Heart right ventricle (tissue), 16 donors: ENCODE results near the gene ATP5IF1. TPM values are rescaled to one million over a fixed set of nuclear protein-coding genes. Genes with fewer than 3 reads are reported as not detected.

Experiments
- ATAC-seq, 8 donors: fragments of 200-7000 bp; cut with Tn5 transposase; one replicate each; pipeline ENCODE4 v1.9.1; 2020; ENCODE audit warnings: mild to moderate bottlenecking in 8 of 8, moderate library complexity in 8 of 8, moderate number of reproducible peaks in 1 of 8
- DNase-seq, 2 donors: peaks; one replicate each; pipeline ENCODE4 v3.0.0-alpha.2; 2020
- H3K27ac ChIP-seq, 10 donors: fragments of 200-600 bp; sonication (generic) in 2 of 10; one replicate each; pipeline versions ENCODE4 v1.5.0 to v1.8.0; 2020 to 2022; ENCODE audit warnings: mild to moderate bottlenecking in 3 of 10
- H3K27me3 ChIP-seq, 7 donors: fragments of 200-600 bp; one replicate each; pipeline ENCODE4 v1.8.0; 2021 to 2022; ENCODE audit warnings: mild to moderate bottlenecking in 2 of 7
- H3K36me3 ChIP-seq, 9 donors: fragments of 200-600 bp; sonication (generic) in 1 of 9; one replicate each; pipeline versions ENCODE4 v1.5.0 to v1.8.0; 2020 to 2022; ENCODE audit warnings: mild to moderate bottlenecking in 2 of 9
- H3K4me1 ChIP-seq, 9 donors: fragments of 200-600 bp; sonication (generic) in 1 of 9; one replicate each; pipeline versions ENCODE4 v1.5.0 to v1.8.0; 2020 to 2022; ENCODE audit warnings: mild to moderate bottlenecking in 4 of 9
- H3K4me3 ChIP-seq, 10 donors: fragments of 200-600 bp; sonication (generic) in 2 of 10; one replicate each; pipeline versions ENCODE4 v1.5.0 to v1.8.0; 2020 to 2022; ENCODE audit warnings: mild to moderate bottlenecking in 7 of 10, moderate library complexity in 2 of 10
- H3K9me3 ChIP-seq, 11 donors: fragments of 200-600 bp in 10 of 11; sonication (generic) in 2 of 11; one replicate each; pipeline versions ENCODE4 v1.5.0 to v1.8.0; 2013 to 2022; ENCODE audit warnings: mild to moderate bottlenecking in 2 of 11, control low read depth in 1 of 11, moderate library complexity in 1 of 11
- WGBS, 2 donors: extraction: QIAGEN DNeasy Blood & Tissue Kit; methylation state at CpG; one replicate each; pipeline ENCODE4 v1.1.7; 2013; ENCODE audit warnings: inconsistent platforms in 1 of 2; 5-methylcytosine and 5-hydroxymethylcytosine counted together
- intact Hi-C, 10 donors: fragments of 100-400 bp; cut with DNase I; formaldehyde crosslinking; loops; one replicate each; pipeline versions ENCODE4 v1.11.1 to v1.14.2; 2022
- polyA plus RNA-seq, 2 donors: library from polyadenylated mRNA; stranded (reverse); fragments of 200-250 nt; gene quantifications; one replicate each; pipeline ENCODE4 v1.2.3, GENCODE V29; 2013
- total RNA-seq, 10 donors: library from RNA; stranded (reverse); fragmentation: NEBNext Ultra II Directional in 3 of 10; extraction: Animal tissue kit (Norgen Biotek cat#: 25700) in 3 of 10; gene quantifications; one replicate each; pipeline versions ENCODE4 v1.2.1 to v1.2.4, GENCODE V29; 2021 to 2023
- TF ChIP-seq, protein P1 (sequence below), 9 donors: fragments of 200-600 bp; sonication (generic) in 2 of 9; IDR thresholded peaks; one replicate each; pipeline versions ENCODE4 v1.5.0 to v1.8.0; 2021 to 2022; ENCODE audit warnings: antibody characterized with exemption in 9 of 9, mild to moderate bottlenecking in 5 of 9, moderate library complexity in 1 of 9
- donor health status: Arrhythmogenic right ventricular cardiomyopathy.
- donor health status: ischemic (EF 13 %, LVEDD 7.1; RV severe dilation, severe dysfunction).
- donor health status: healthy with polysubstance abuse.
- donor health status: DM: no; HTN: yes; CAD: no.
- donor health status: DM: no; HTN: no; CAD: no.
- donor health status: ischemic (EF 25% LVEDD 6.9; RV normal size, moderate dysfunction).
- donor health status: ischemic (EF 25% LVEDD 5.7; RV mildly dilated, moderate dysfunction).
- donor health status: healthy.
- donor health status: DM: yes; HTN: yes; CAD: no.
- donor health status: Ischemic cardiomyopathy.
- donor health status: ischemic (EF 35%, LVEDD 5.7; RV mildly dilated, moderate dysfunction).
- donor health status: nonischemic (EF 11% LVEDD 7.7; RV severe dilation, severe dysfunction).
- donor health status: DM: yes; HTN: yes; CAD: no.
- donor health status: PGD.
- donor health status: ischemic (EF 29% LVEDD 5.4; RV normal size, mild dysfunction).
- donor health status: nonischemic (EF 23%, LVEDD 6.1; RV moderate dilation, normal function).

Gene ATP5IF1
- total and polyA plus RNA-seq, 12 donors: 255 to 3,942 (median 420) TPM

DNA sequence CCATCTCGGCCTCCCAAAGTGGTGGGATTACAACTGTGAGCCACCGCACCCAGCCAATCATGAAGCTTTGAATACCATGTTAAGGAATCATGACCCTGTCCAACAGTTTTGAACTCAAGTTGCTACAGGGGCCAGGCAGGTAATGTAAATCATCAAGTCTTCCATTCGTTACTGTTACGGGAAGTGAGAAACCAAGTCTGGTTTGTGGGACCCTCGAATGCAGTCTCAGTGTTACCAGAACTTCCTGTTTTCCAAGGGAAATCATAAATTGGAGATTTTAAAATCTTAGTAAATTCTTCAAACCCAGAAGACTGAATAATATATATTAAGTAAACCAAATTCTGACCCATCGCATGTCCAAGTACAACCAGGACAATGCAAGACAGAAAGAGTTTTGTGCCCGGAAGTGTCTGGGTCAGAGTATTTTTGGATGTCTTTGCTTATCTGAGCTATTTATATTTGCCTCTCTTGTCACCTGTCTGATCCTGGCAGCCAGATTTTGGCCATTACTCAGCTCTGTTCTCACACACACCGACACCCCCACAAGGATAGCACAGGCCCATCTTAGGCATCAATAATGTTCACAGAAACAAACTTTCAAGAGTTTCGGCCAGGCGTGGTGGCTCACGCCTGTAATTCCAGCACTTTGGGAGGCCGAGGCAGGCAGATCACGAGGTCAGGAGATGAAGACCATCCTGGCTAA, 8.8 kb downstream of the ATP5IF1 start:
- no peaks in the 10 kb centered on the region for H3K27me3 ChIP-seq
- peak overlapping the region; percentile 53 to 92 (median 82) for H3K27ac ChIP-seq
- no peaks in the 10 kb centered on the region for H3K9me3 ChIP-seq
- TF ChIP-seq, protein P1, sequence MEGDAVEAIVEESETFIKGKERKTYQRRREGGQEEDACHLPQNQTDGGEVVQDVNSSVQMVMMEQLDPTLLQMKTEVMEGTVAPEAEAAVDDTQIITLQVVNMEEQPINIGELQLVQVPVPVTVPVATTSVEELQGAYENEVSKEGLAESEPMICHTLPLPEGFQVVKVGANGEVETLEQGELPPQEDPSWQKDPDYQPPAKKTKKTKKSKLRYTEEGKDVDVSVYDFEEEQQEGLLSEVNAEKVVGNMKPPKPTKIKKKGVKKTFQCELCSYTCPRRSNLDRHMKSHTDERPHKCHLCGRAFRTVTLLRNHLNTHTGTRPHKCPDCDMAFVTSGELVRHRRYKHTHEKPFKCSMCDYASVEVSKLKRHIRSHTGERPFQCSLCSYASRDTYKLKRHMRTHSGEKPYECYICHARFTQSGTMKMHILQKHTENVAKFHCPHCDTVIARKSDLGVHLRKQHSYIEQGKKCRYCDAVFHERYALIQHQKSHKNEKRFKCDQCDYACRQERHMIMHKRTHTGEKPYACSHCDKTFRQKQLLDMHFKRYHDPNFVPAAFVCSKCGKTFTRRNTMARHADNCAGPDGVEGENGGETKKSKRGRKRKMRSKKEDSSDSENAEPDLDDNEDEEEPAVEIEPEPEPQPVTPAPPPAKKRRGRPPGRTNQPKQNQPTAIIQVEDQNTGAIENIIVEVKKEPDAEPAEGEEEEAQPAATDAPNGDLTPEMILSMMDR (IDR thresholded peaks at IDR 0.05): no peak
- peak in 1 of 2 donors; percentile 49 for DNase-seq
- H3K36me3 ChIP-seq: peaks cover 0 to 10% (median 0%) of the 10 kb centered on the region in 9 donors
- peaks cover 15 to 75% (median 21%) of the 10 kb centered on the region in 9 donors for H3K4me1 ChIP-seq
- H3K4me3 ChIP-seq: peak overlapping the region in 1 of 10 donors; percentile 2
- intact Hi-C loops: loop anchor here in 4 of 10 donors (5.0 to 10.0 kb wide), 4 partner anchors 88 to 400 kb away; partner anchors contain the start of genes RCC1 (in 3 of the 4), RNU11 (in 1 of the 4) and TAF12 (in 1 of the 4)
- 63 to 74% methylated on average over 13 of the region's 13 CpGs for WGBS, 2 donors
- peak in 5 of 8 donors; percentile 10 to 53 (median 39) for ATAC-seq

DNA sequence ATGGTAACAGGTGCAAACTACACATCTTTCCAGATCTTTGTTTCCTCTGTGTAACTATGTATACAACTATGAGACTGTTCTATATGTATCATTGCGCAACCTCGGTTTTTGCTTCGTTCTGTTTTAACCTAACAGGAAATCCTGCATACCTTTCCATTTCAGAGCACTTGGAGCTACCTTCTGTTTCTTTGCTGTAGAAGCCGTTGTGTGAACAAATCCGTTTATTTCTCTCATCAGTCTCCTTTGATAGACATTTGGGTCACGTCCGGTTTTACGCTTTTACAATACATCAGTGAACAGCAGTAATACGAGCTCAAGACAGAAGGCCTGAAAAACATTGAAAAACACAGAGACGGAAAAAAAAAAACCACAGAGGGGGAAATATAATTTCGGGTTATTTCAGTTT, 10.5 kb downstream of the ATP5IF1 start:
- WGBS, 2 donors: 43 to 49% methylated on average over 11 of the region's 11 CpGs

DNA sequence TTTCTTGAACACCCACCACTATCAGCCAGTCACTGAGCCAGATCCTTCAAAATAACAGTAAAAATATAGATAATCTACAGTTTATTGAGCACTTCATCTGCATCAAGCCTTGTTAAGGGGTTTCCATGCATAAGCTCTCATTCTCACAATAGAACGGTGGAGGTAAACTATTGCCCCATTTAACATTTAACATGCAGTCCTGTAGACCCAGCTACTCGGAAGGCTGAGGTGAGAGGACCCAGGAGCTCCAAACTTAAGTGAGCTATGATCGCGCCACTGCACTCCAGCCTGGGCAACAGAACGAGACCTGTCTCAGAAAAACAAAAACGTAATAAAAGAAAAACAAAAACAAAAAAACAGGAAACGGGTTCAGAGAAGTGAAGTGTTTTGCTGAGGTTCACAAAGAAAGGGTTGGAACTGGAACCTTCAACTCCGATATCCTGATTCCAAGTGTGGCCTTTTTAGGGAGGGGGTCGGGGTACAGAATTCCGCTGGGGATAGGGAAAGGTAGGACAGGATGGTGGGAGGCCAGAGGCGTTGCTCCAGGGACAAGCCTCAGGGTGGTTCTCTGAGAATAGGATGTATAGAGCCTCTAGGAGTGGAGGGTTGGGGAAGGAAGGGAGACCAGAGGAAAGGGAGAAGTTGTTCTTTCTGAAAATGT, 11.8 kb downstream of the ATP5IF1 start:
- no peak for DNase-seq
- 58 to 60% methylated on average over 11 of the region's 11 CpGs for WGBS, 2 donors
- Histone ChIP-seq H3K27me3 (no peaks in the 10 kb centered on the region), H3K4me1 (peaks cover 15 to 76% (median 23%) of the 10 kb centered on the region in 9 donors), H3K27ac (peak overlapping the region; percentile 76 to 92 (median 86)), H3K4me3 (peak overlapping the region in 8 of 10 donors; percentile 19 to 71 (median 58)), H3K36me3 (peaks cover 0 to 6% (median 0%) of the 10 kb centered on the region in 9 donors), H3K9me3 (no peaks in the 10 kb centered on the region)
- intact Hi-C loops: loop anchor here in 4 of 10 donors (1.0 to 10.0 kb wide), 8 partner anchors 81 to 397 kb away; partner anchors contain the start of genes RCC1 (in 3 of the 4), MED18 (in 1 of the 4), PHACTR4 (in 1 of the 4) and RNU11 (in 1 of the 4)
- TF ChIP-seq, protein P1 (IDR thresholded peaks at IDR 0.05): no peak
- ATAC-seq: peak in 3 of 8 donors; percentile 0 to 9 (median 1)

More for the DNA sequence above, 10.5 kb downstream of the ATP5IF1 start:
- Histone ChIP-seq H3K4me3 (peak overlapping the region; percentile 35 to 71 (median 57)), H3K27ac (peak overlapping the region in 9 of 10 donors; percentile 64 to 92 (median 87)), H3K9me3 (no peaks in the 10 kb centered on the region), H3K36me3 (peaks cover 0 to 6% (median 0%) of the 10 kb centered on the region in 9 donors), H3K27me3 (no peaks in the 10 kb centered on the region), H3K4me1 (peaks cover 15 to 76% (median 23%) of the 10 kb centered on the region in 9 donors)
- ATAC-seq: no peak
- TF ChIP-seq, protein P1 (IDR thresholded peaks at IDR 0.05): no peak
- intact Hi-C loops: loop anchor here in 4 of 10 donors (5.0 to 10.0 kb wide), 4 partner anchors 86 to 398 kb away; partner anchors contain the start of genes RCC1 (in 3 of the 4), RNU11 (in 1 of the 4) and TAF12 (in 1 of the 4)
- no peak for DNase-seq
